Raji (cell line): ENCODE results near the gene VPS8.

ENCODE experiments used
- POLR2A ChIP-seq: IDR thresholded peaks from 2 replicates; pipeline ENCODE4 v1.6.1; 2011; ENCODE audit warnings: low read depth, low read length, control low read depth; ENCODE audit not compliant: insufficient read depth

Gene VPS8

DNA sequence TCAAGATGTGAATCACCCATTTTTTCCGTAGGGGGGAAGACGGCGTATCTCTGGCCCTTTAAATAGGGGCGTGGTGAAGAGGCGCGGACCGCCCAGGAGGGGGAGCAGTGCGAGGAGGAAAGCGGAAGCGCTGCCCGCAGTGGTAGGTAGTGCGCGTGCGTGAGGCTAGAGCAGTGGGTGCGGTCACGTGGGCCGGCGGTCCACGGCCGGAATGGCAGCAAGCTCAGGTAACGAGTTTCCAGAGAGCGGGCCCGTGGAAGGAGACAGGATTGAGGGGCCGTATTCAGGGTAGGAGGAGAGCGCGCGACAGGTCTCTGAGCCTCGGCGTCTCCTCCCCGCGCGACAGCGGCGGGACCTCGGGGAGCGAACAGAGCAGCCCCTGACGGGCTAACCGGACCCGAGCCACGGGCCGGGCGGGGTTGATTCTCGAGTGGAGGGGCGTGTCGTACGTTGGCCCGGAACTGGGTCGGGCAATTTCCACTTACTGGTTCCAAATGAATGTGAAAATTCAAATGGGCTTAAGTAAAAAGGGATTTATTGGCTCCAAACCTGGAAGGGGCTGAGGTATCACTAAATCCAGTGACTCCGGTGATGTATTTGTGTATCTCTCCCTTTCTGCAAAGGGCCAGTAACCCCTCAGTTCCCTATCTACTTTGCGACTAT is at the start of gene VPS8:
Gene VPS8, plus strand, starts transcription at position 168 of the 663 bp plus-strand sequence. CDS start 12,467 bp downstream, outside the sequence.
- TF ChIP-seq POLR2A, result peak; percentile 90

DNA sequence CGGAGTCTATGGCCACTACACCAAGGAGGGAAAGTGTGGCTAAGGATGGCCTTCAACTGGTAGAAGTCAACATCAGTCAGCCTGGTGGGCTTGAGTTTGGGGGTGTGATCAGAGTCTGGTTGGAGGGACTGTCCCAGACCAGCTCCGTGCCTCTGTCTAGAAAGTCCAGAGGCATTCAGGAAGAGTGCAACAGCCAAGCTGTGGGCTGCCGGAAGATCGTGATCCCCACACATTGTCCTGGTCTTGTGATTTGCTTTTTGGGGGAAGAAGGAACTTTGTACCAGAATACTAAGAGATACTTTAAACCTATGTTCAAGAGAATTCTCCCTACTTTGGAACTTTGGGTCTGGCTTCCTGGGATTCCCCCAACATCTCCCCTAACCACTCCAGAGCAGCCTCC is 47.8 kb upstream of the VPS8 start:
- no peak for TF ChIP-seq POLR2A

GRCh38 chr3:184765047-184765729 is 46.8 kb upstream of the VPS8 start:
- no peak for TF ChIP-seq POLR2A

DNA sequence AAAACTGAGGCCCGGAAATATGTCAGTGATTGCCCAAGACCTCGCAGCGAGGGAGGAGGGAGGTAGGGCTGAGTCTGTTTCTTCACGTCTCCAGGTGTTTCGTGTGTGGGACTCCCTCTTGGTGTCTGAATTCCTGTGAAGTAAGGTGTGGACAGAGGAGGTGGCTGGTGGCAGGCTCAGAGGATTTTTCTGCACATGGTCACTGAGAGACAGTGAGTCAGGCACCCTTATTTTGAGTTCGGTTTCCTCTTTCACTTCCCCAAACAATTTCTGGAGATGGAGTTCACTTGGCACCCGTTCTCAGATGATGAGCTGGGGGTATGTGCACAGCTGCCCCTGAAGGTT is 46.3 kb upstream of the VPS8 start:
- no peak for TF ChIP-seq POLR2A

DNA sequence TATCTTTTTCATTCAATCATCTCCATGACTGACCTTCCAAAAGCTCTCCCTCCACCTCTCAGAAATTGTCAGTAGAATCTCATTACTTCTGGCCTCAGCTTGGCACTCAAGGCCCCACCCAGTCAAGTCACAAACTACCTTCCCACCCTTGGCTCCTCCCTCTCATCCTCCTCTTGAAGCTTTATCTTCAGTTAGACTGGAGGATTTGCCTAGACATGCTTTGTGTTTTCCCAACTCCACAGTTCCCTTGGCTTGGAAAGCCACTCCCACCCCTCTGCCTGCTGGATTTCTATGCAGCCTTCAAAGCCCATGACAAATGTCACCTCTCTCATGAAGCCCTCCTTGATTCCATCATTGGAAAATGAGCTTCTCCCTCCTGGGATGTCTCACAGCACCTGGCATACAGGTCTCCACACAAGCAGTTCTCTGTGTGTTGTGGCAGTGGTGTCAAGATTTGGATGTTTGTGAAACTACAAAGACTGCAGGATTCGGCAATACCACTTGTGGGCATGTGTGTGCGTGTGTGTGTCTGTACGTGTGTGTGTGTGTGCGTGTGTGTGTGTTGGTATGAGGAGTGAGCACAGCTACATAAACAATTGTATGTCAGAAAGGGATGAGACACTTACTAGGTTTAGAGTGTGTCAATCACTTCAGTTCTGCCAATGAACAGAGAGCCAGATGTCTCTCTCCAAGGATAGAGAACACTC is 45.3 kb upstream of the VPS8 start:
- TF ChIP-seq POLR2A, result no peak

- no peak for TF ChIP-seq POLR2A
Measured at GRCh38 chr3:184767377-184767776, 44.6 kb upstream of the VPS8 start.

DNA sequence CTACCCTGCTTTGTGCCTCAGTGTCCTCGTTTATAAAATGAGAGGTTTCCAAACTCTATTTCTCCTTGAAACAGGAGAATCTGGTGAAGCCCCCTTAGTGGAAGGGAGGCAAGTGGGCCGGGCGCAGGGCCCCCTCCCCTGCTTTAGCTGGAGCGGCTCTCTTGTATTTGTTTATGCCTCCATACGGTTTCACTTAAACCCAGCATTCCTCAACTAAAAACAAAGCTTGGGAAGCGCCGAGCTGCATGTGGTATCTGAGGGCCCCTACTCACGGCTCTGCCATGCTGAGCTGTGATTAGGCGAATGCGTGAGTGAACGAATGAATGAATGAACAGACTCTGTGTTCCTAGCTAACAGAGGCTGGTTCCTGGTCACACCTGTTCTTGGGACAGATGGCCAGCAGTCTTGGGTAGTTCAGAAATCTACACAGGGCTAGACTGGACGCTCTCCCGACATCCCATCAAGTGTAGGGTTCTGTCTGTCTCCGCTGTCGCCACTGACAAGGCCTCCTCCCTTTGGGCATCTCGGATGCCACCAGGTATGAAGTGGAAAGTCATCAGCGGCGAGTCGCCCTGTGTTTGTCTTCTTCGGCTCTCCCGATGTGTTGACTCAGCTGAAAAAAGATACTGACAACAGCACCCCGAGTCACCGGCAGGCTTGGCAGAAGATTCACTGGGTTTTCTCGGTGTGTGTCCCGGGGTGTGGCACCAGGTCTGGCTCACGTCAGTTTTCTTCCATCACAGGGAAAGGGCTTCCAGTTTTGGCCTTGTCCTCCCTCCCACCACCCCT is 42.4 kb upstream of the VPS8 start:
- no peak for TF ChIP-seq POLR2A

- TF ChIP-seq POLR2A, result no peak
Measured at GRCh38 chr3:184770541-184770940, 41.4 kb upstream of the VPS8 start.

DNA sequence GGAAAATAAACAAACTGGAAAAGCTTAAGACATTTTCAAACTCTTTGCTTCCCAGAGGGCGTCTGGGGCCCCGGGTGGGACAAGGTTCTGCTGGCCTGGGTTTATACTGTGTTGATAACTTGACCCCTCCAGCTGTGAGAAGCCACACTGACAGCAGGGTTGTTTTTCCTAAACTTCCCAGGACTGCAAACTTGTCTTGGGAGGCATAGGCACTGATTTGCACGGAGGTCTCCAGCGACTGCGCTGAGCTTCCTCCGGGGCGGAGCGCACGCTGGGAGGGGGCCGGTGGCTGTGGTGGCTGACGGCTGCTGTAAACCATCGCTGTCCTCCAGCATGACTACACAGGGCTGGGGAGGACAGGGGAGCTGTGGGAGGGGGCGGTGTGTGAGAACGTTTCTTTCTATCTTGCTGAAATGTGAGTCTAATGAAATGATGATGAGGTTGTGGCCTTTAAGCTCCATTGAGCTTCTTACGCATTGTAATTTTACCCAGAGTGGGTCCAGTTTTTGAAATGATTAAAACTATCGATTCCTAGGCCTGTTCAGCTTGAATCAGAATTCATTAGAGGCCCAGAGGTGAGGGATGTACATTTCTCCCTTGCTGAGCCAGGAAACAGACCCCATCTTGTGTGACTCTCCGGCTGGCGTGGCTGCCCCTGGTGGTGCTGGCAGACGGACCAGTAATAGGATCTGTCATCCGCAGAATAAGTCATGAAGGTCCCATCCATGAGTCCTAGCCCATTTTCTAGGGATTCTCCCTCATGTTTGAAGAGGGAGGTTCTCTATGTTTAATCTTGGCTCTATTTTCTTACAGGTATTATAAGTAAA is 40.5 kb upstream of the VPS8 start:
- no peak for TF ChIP-seq POLR2A

DNA sequence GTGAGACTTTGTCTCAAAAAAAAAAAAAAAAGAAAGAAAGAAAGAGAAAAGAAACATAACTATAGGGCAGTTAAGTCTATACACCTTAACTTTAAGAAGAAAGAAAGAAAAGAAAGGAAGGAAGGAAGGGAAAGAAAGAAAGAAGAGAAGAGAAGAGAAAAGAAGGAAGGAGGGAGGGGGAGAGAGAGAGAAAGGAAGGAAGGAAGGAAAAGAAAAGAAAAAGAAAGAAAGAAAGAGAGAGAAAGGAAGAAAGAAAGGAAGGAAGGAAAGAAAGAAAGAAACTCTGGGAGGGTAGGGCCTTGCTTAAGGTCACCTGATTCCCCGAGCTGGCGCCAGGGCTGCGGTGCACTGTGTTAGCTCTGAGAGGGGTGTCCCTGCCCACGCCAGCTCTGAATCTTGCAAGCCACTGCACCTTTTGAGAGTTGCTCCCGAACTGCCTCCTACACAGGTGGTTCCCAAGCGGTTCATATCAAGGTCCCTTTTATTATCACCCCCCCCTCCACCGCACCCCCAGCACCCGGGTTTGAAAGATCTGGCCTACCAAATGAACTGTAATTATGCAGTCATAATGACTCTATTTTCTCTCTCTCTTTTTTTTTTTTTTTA is 39.2 kb upstream of the VPS8 start:
- no peak for TF ChIP-seq POLR2A

- TF ChIP-seq POLR2A, result no peak
Measured at GRCh38 chr3:184773283-184774186, 38.4 kb upstream of the VPS8 start.

DNA sequence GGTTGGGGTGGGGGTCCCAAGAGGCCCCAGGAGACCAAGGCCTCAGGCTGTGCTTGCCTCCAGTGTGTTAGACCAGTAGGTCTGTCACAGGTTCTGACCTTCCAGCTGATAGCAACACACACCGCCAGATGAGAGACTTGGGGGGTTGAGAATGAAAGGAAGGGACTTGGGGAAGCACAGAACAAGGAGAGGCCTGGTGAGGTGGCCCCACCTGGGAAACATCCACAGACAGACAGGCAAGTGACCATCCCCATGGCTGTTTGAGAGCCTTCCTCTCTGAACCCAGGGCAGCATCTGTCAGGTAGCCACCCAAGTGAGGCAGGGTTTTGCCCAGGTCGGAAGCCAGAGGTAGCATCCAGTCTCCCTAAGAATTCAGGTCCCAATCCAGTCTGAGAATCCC is 35.0 kb upstream of the VPS8 start:
- no peak for TF ChIP-seq POLR2A
